Transverse colon (tissue), 4 donors: ENCODE data around the gene HDGFL3. TPM values are rescaled to one million over a fixed set of nuclear protein-coding genes. Genes with fewer than 3 reads are reported as not detected.

Experiments
- DNase-seq: peaks from one replicate; pipeline ENCODE4 v3.0.0-alpha.2; 2019
- H3K27ac ChIP-seq, 4 donors: fragments of 200-600 bp; sonication (generic); 2 replicates each; pipeline ENCODE4 v1.5.1; 2016 to 2018; ENCODE audit warnings: inconsistent platforms in 4 of 4
- H3K27me3 ChIP-seq: fragments of 200-600 bp; sonication (generic); 2 replicates; pipeline ENCODE4 v1.5.1; 2017; ENCODE audit warnings: inconsistent platforms
- H3K36me3 ChIP-seq, 4 donors: fragments of 200-600 bp; sonication (generic); 2 replicates each; pipeline ENCODE4 v1.5.1; 2017 to 2019; ENCODE audit warnings: inconsistent platforms in 4 of 4
- H3K4me1 ChIP-seq, 4 donors: fragments of 200-600 bp; sonication (generic); 2 replicates each; pipeline ENCODE4 v1.5.1; 2017 to 2020; ENCODE audit warnings: inconsistent platforms in 4 of 4
- H3K4me3 ChIP-seq, 4 donors: fragments of 200-600 bp; sonication (generic); 1 replicate in 1 of 4; 2 replicates in 3 of 4; pipeline versions ENCODE4 v1.5.1 to v1.6.1; 2017 to 2019; ENCODE audit warnings: inconsistent platforms in 4 of 4
- H3K9me3 ChIP-seq, 2 donors: fragments of 200-600 bp; sonication (generic); 2 replicates each; pipeline ENCODE4 v1.5.1; 2017 to 2019; ENCODE audit warnings: inconsistent platforms in 2 of 2
- EP300 ChIP-seq: sonication (generic); formaldehyde crosslinking; IDR thresholded peaks from one replicate; pipeline ENCODE4 v1.6.1; 2017; ENCODE audit warnings: antibody characterized with exemption, low read depth
- POLR2A ChIP-seq: fragments of 450-650 bp; IDR thresholded peaks from one replicate; pipeline ENCODE4 v1.6.1; 2016; ENCODE audit warnings: antibody characterized with exemption, mild to moderate bottlenecking, moderate library complexity
- POLR2AphosphoS5 ChIP-seq, 3 donors: sonication (generic); formaldehyde crosslinking; IDR thresholded peaks; one replicate each; pipeline ENCODE4 v1.6.1; 2016; ENCODE audit warnings: antibody characterized with exemption in 3 of 3
- WGBS, 2 donors: methylation state at CpG; one replicate each; pipeline ENCODE4 v1.1.5; 2018; ENCODE audit warnings: low coverage in 1 of 2; 5-methylcytosine and 5-hydroxymethylcytosine counted together
- in situ Hi-C, 4 donors: fragments of 200-750 bp; cut with MboI; loops; one replicate each; pipeline versions ENCODE4 v1.15.0 to v1.15.1; 2017; ENCODE audit warnings: low sequenced_read_pairs in 3 of 4, low pct_ligation_motif_present in 1 of 4, low pct_unique_long_range_greater_than_20kb in 1 of 4
- intact Hi-C: fragments of 100-400 bp; cut with DNase I; formaldehyde crosslinking; loops from one replicate; pipeline ENCODE4 v1.15.1; 2023; ENCODE audit warnings: low total_unique reads
- total RNA-seq, 4 donors: library from RNA; depleted of rRNA; stranded (reverse); fragments of >200 nt; gene quantifications; one replicate each; pipeline ENCODE4 v1.1.0, GENCODE V29; 2016
- TF ChIP-seq, protein P1 (sequence below), 5 experiments: fragments of 200-600 bp in 3 of 5; fragments of 450-650 bp in 2 of 5; sonication (generic) in 3 of 5; IDR thresholded peaks; 1 replicate in 2 of 5; 2 replicates in 3 of 5; pipeline ENCODE4 v1.5.1; 2016 to 2017; ENCODE audit warnings: antibody characterized with exemption in 5 of 5, inconsistent platforms in 3 of 5, mild to moderate bottlenecking in 2 of 5, moderate library complexity in 1 of 5

HDGFL3 gene
- total RNA-seq, 4 donors from 2014 or later: 2.6 to 16.5 (median 5.2) TPM

GRCh38 chr15:83132861-83133523, 74.6 kb downstream of the HDGFL3 start:
- Histone ChIP-seq H3K9me3 (no peaks in the 10 kb centered on the region), H3K36me3 (no peaks in the 10 kb centered on the region), H3K27ac (no peak overlapping the region), H3K27me3 (no peaks in the 10 kb centered on the region), H3K4me1 (no peaks in the 10 kb centered on the region), H3K4me3 (no peak overlapping the region)
- 79 to 80% methylated on average over 2 to 4 of the region's 4 CpGs for WGBS, 2 donors
- in situ Hi-C loops (no loop called here), intact Hi-C loops (no loop called here)
- no peak for DNase-seq
- TF ChIP-seq POLR2AphosphoS5 (IDR thresholded peaks at IDR 0.05) (no peak), EP300 (no peak), POLR2A (no peak)
- TF ChIP-seq, protein P1, sequence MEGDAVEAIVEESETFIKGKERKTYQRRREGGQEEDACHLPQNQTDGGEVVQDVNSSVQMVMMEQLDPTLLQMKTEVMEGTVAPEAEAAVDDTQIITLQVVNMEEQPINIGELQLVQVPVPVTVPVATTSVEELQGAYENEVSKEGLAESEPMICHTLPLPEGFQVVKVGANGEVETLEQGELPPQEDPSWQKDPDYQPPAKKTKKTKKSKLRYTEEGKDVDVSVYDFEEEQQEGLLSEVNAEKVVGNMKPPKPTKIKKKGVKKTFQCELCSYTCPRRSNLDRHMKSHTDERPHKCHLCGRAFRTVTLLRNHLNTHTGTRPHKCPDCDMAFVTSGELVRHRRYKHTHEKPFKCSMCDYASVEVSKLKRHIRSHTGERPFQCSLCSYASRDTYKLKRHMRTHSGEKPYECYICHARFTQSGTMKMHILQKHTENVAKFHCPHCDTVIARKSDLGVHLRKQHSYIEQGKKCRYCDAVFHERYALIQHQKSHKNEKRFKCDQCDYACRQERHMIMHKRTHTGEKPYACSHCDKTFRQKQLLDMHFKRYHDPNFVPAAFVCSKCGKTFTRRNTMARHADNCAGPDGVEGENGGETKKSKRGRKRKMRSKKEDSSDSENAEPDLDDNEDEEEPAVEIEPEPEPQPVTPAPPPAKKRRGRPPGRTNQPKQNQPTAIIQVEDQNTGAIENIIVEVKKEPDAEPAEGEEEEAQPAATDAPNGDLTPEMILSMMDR (IDR thresholded peaks at IDR 0.05): no peak

- no peaks in the 10 kb centered on the region for H3K9me3 ChIP-seq
- no peaks in the 10 kb centered on the region for H3K4me1 ChIP-seq
- no peak overlapping the region for H3K27ac ChIP-seq
- no peak for DNase-seq
- intact Hi-C loops: no loop called here
- 79% methylated on average over 2 of the region's 2 CpGs; no CpG with 5 or more reads in 1 of the 2 donors for WGBS, 2 donors
- no peak for TF ChIP-seq POLR2AphosphoS5 (IDR thresholded peaks at IDR 0.05)
- H3K36me3 ChIP-seq: no peaks in the 10 kb centered on the region
- in situ Hi-C loops: no loop called here
- no peak overlapping the region for H3K4me3 ChIP-seq
- H3K27me3 ChIP-seq: no peaks in the 10 kb centered on the region
Observed at GRCh38 chr15:83129791-83130190, 77.8 kb downstream of the HDGFL3 start.

GRCh38 chr15:83127547-83128150, 80.0 kb downstream of the HDGFL3 start:
- DNase-seq: no peak
- Histone ChIP-seq H3K4me3 (no peak overlapping the region), H3K27ac (no peak overlapping the region), H3K36me3 (no peaks in the 10 kb centered on the region), H3K27me3 (no peaks in the 10 kb centered on the region), H3K4me1 (no peaks in the 10 kb centered on the region), H3K9me3 (no peaks in the 10 kb centered on the region)
- in situ Hi-C loops: no loop called here
- whole genome bisulfite sequencing, 2 donors: 65 to 74% methylated on average over 2 to 3 of the region's 3 CpGs
- TF ChIP-seq POLR2AphosphoS5 (IDR thresholded peaks at IDR 0.05) (no peak), POLR2A (no peak), EP300 (no peak)
- TF ChIP-seq, protein P1 (IDR thresholded peaks at IDR 0.05): no peak
- intact Hi-C loops: no loop called here

DNA sequence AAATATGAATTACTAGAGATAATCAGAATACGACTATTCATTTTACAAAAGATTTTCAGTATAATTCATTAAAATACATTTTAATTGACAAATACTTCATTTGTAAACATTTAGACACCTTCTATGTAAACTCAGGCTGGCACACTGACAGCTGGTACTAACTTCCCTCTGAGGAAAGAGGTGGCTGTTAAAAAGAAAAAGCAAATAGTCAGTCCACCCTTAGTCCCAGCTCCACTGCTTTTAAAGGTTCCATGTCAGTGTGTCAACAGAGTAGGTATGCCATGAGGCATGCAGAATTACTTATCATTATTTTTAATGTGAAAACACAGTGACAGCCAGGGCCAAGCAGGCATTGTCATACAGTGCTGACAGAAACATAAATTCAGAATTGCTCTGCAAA, 84.1 kb downstream of the HDGFL3 start:
- H3K4me3 ChIP-seq: no peak overlapping the region
- in situ Hi-C loops: no loop called here

More for the DNA sequence above, 84.1 kb downstream of the HDGFL3 start:
- no peak for DNase-seq
- intact Hi-C loops: no loop called here
- Histone ChIP-seq H3K27me3 (no peaks in the 10 kb centered on the region), H3K27ac (no peak overlapping the region), H3K36me3 (no peaks in the 10 kb centered on the region), H3K4me1 (no peaks in the 10 kb centered on the region), H3K9me3 (no peaks in the 10 kb centered on the region)
- 94 to 100% methylated on average over 1 of the region's 1 CpG for WGBS, 2 donors
- TF ChIP-seq POLR2AphosphoS5 (IDR thresholded peaks at IDR 0.05) (no peak), POLR2A (no peak), EP300 (no peak)
- TF ChIP-seq, protein P1 (IDR thresholded peaks at IDR 0.05): no peak
